ENCODE measurements around the gene CD1D. TPM values are rescaled to one million over a fixed set of nuclear protein-coding genes. Genes with fewer than 3 reads are reported as not detected.

Gene CD1D
- total RNA-seq, 1 experiment from 2014 or later: 0.19 TPM

DNA sequence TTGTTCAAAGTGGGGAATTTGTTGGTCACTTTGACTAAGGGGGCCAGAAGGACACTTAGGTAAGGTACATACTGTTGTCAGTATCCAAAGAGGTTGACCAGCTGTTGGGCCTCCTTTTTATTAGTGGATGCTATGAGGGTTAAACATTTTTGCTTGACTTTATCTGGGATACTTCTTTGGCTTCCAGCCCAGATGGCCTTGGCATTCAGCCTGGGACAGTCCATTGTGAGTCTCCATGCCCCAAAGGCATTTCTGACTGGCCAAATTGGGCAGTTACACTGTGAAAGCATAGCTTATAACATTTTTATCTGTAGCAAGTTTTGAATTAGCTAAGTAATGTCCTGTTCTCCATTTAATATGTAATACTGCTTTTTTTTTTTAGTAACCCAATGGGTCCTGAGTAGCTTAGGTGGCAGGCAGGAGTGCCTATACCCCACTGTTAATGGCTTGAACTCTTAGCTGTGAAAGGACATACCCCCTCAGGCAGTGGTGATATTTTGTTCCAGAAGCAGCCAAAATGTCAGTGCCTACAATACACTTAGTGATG, 35.4 kb upstream of the CD1D start:
- intact Hi-C loops (cut with micrococcal nuclease): no loop called here
- peak overlapping the region; percentile 21 for H3K27ac Mint-ChIP-seq (ENCODE audit: low read depth, unreplicated experiment)
- H3K36me3 Mint-ChIP-seq (ENCODE audit: insufficient read depth, unreplicated experiment): no peaks in the 10 kb centered on the region
- CTCF ChIA-PET: interaction anchor here (0.5 to 6.3 kb wide), 21 partner anchors 10 to 1886 kb away, joined by 3 to 40 read pairs (median 4); no protein-coding TSS in a partner anchor
- no peaks in the 10 kb centered on the region for H3K27me3 Mint-ChIP-seq (ENCODE audit: insufficient read depth, unreplicated experiment)
- peaks cover 44% of the 10 kb centered on the region for H3K4me1 Mint-ChIP-seq (ENCODE audit: insufficient read depth, unreplicated experiment)
- BruUV-seq (replicated peaks): no TSS peak
- H3K4me3 Mint-ChIP-seq (ENCODE audit: unreplicated experiment): no peak overlapping the region
- POLR2A ChIA-PET: interaction anchor here (0.6 to 1.3 kb wide), 7 partner anchors 11 to 855 kb away, joined by 3 to 6 read pairs (median 3); partner anchors contain the start of gene CD1D
- H3K9me3 Mint-ChIP-seq (ENCODE audit: unreplicated experiment): no peaks in the 10 kb centered on the region
- DNase-seq (ENCODE audit: unreplicated experiment): peak; percentile 98
- TF ChIP-seq, protein P1, sequence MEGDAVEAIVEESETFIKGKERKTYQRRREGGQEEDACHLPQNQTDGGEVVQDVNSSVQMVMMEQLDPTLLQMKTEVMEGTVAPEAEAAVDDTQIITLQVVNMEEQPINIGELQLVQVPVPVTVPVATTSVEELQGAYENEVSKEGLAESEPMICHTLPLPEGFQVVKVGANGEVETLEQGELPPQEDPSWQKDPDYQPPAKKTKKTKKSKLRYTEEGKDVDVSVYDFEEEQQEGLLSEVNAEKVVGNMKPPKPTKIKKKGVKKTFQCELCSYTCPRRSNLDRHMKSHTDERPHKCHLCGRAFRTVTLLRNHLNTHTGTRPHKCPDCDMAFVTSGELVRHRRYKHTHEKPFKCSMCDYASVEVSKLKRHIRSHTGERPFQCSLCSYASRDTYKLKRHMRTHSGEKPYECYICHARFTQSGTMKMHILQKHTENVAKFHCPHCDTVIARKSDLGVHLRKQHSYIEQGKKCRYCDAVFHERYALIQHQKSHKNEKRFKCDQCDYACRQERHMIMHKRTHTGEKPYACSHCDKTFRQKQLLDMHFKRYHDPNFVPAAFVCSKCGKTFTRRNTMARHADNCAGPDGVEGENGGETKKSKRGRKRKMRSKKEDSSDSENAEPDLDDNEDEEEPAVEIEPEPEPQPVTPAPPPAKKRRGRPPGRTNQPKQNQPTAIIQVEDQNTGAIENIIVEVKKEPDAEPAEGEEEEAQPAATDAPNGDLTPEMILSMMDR (IDR thresholded peaks at IDR 0.05; ENCODE audit: unreplicated experiment): no peak

DNA sequence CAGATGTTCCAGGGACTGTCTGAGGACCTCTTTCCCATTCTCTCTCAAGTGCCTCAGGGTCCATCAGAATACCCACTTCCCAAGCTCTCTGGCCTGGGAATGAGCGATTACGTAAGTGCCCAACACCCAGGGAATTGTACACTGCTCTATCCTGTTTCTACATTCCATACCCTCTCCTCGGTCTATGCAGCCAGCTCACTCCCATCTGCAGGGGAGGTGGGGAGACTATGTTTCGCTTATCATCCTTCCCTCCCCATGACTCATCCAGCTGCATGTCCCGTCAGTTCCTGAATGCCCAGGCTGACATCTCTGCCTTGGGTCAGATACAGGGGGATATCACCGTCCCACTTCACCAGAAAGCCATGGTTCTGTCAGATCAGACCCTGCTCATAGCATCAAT, 34.5 kb upstream of the CD1D start:
- TF ChIP-seq, protein P1 (IDR thresholded peaks at IDR 0.05; ENCODE audit: unreplicated experiment): no peak
- H3K4me3 Mint-ChIP-seq (ENCODE audit: unreplicated experiment): peak overlapping the region; percentile 4
- peak overlapping the region; percentile 74 for H3K27ac Mint-ChIP-seq (ENCODE audit: low read depth, unreplicated experiment)
- POLR2A ChIA-PET: interaction anchor here (0.7 to 2.4 kb wide), 7 partner anchors 10 to 863 kb away, joined by 3 to 6 read pairs (median 3); partner anchors contain the start of genes CD1D and IFI16
- peak; percentile 96 for DNase-seq (ENCODE audit: unreplicated experiment)
- no peaks in the 10 kb centered on the region for H3K36me3 Mint-ChIP-seq (ENCODE audit: insufficient read depth, unreplicated experiment)
- peaks cover 46% of the 10 kb centered on the region for H3K4me1 Mint-ChIP-seq (ENCODE audit: insufficient read depth, unreplicated experiment)
- intact Hi-C loops (cut with micrococcal nuclease): no loop called here
- CTCF ChIA-PET: interaction anchor here (0.5 to 6.3 kb wide), 16 partner anchors 9 to 926 kb away, joined by 3 to 40 read pairs (median 4); no protein-coding TSS in a partner anchor
- no peaks in the 10 kb centered on the region for H3K9me3 Mint-ChIP-seq (ENCODE audit: unreplicated experiment)
- no peaks in the 10 kb centered on the region for H3K27me3 Mint-ChIP-seq (ENCODE audit: insufficient read depth, unreplicated experiment)
- no TSS peak for BruUV-seq (replicated peaks)

DNA sequence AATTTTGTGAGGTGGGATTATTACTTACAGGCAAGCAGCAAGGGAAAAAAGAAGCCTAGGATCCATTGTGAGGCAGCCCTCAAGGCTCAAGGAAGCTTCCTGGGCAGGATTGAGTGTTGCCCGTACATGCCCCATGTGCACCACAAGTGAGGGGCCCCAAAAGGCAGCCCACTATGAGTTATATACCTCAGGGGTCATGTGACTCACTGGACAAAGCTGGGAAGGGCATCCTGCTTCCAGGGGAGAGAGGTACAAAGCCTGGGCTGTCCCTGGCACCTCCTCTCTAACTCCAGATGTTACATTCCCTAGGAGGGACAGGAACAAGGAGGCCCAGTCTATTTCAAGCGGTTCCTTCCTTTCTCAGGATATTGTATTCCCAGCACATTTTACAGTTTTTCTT, 34.0 kb upstream of the CD1D start:
- intact Hi-C loops (cut with micrococcal nuclease): no loop called here
- Mint-ChIP-seq H3K36me3 (ENCODE audit: insufficient read depth, unreplicated experiment) (no peaks in the 10 kb centered on the region), H3K4me3 (ENCODE audit: unreplicated experiment) (no peak overlapping the region), H3K27ac (ENCODE audit: low read depth, unreplicated experiment) (peak overlapping the region; percentile 74), H3K27me3 (ENCODE audit: insufficient read depth, unreplicated experiment) (no peaks in the 10 kb centered on the region), H3K4me1 (ENCODE audit: insufficient read depth, unreplicated experiment) (peaks cover 46% of the 10 kb centered on the region), H3K9me3 (ENCODE audit: unreplicated experiment) (no peaks in the 10 kb centered on the region)
- DNase-seq (ENCODE audit: unreplicated experiment): peak; percentile 77
- CTCF ChIA-PET: interaction anchor here (0.5 to 6.3 kb wide), 16 partner anchors 15 to 942 kb away, joined by 3 to 40 read pairs (median 4); no protein-coding TSS in a partner anchor
- TF ChIP-seq, protein P1 (IDR thresholded peaks at IDR 0.05; ENCODE audit: unreplicated experiment): no peak
- POLR2A ChIA-PET: interaction anchor here (0.6 to 2.4 kb wide), 6 partner anchors 25 to 875 kb away, joined by 3 to 6 read pairs (median 3); partner anchors contain the start of gene IFI16
- no TSS peak for BruUV-seq (replicated peaks)

DNA sequence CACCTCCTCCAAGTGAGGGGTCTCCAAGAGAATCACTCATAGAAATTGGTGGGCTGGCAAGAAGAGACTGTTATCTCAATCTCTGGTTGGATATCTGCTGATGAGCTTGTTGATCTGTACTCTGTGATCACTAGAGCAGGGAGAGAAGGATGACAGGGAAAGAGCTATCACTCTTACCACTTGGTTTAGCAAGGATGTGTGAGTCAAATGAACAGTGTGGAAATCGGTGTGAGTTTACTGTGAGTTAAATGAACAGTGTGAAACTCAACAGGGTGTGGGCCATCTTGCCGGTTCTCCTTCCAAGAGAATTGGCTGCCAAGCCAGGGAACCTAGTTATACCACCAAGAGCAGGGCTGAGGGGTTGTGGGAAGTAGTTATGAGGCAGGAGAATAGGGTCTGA, 33.3 kb upstream of the CD1D start:
- H3K4me1 Mint-ChIP-seq (ENCODE audit: insufficient read depth, unreplicated experiment): peaks cover 48% of the 10 kb centered on the region
- CTCF ChIA-PET: interaction anchor here (0.7 to 2.7 kb wide), 7 partner anchors 15 to 183 kb away, joined by 3 to 12 read pairs (median 4); no protein-coding TSS in a partner anchor
- no peak overlapping the region for H3K4me3 Mint-ChIP-seq (ENCODE audit: unreplicated experiment)
- POLR2A ChIA-PET: interaction anchor here (0.7 to 2.4 kb wide), 3 partner anchors 26 to 862 kb away, joined by 3 to 6 read pairs (median 4); partner anchors contain the start of gene IFI16
- no peaks in the 10 kb centered on the region for H3K36me3 Mint-ChIP-seq (ENCODE audit: insufficient read depth, unreplicated experiment)
- peak; percentile 31 for DNase-seq (ENCODE audit: unreplicated experiment)
- H3K27me3 Mint-ChIP-seq (ENCODE audit: insufficient read depth, unreplicated experiment): no peaks in the 10 kb centered on the region
- no peak overlapping the region for H3K27ac Mint-ChIP-seq (ENCODE audit: low read depth, unreplicated experiment)
- no peaks in the 10 kb centered on the region for H3K9me3 Mint-ChIP-seq (ENCODE audit: unreplicated experiment)
- no TSS peak for BruUV-seq (replicated peaks)
- TF ChIP-seq, protein P1 (IDR thresholded peaks at IDR 0.05; ENCODE audit: unreplicated experiment): no peak
- intact Hi-C loops (cut with micrococcal nuclease): no loop called here
